A549 (cell line): Measurements from ENCODE around the gene SHQ1. TPM values are rescaled to one million over a fixed set of nuclear protein-coding genes. Genes with fewer than 3 reads are reported as not detected.

Experiments
- ATAC-seq, 2 experiments: fragments of 200-7000 bp in 1 of 2; fragments of >200 bp in 1 of 2; cut with Nextera tagmentation in 1 of 2; cut with Tn5 transposase in 1 of 2; 3 replicates each; pipeline versions ENCODE4 v1.8.0 to v1.9.1; 2018 to 2020; ENCODE audit warnings: mild to moderate bottlenecking in 1 of 2, moderate library complexity in 1 of 2
- CTCF ChIA-PET: fragments of 300-600 bp; sonication (Branson Sonifier 250); formaldehyde crosslinking; extraction: SDS; loops from one replicate; lab custom pipeline; 2021; ENCODE audit warnings: antibody characterized with exemption, inconsistent platforms; lab: Yijun Ruan, JAX
- POLR2A ChIA-PET: fragments of 350-600 bp; formaldehyde crosslinking; extraction: SDS; loops from one replicate; lab custom pipeline; 2021; ENCODE audit warnings: antibody characterized with exemption, inconsistent platforms; lab: Yijun Ruan, JAX
- DNase-seq, 2 experiments: peaks; one replicate each; pipeline versions ENCODE4 v3.0.0 to v3.0.0-alpha.2; 2011 to 2016; ENCODE audit warnings: low read depth in 1 of 2, low spot score in 1 of 2
- FAIRE-seq: peaks from 2 replicates; lab custom pipeline; 2011; peaks lifted over from hg19 to GRCh38; lab: Jason Lieb, UNC
- H3K27ac ChIP-seq, 2 experiments: fragments of >200 bp; sonication (Bioruptor Twin); formaldehyde crosslinking; 3 replicates each; pipeline ENCODE4 v1.5.1; 2016 to 2017
- H3K4me1 ChIP-seq: fragments of >200 bp; sonication (Bioruptor Twin); formaldehyde crosslinking; 3 replicates; pipeline ENCODE4 v1.6.1; 2016
- H3K4me2 ChIP-seq: fragments of >200 bp; sonication (Bioruptor Twin); formaldehyde crosslinking; 3 replicates; pipeline ENCODE4 v1.6.1; 2016
- H3K4me3 ChIP-seq: fragments of >200 bp; sonication (Bioruptor Twin); formaldehyde crosslinking; 3 replicates; pipeline ENCODE4 v1.5.1; 2016
- H3K9me3 ChIP-seq: fragments of >200 bp; sonication (Bioruptor Twin); formaldehyde crosslinking; 3 replicates; pipeline ENCODE4 v1.6.1; 2016
- CBX8 ChIP-seq: fragments of 200-600 bp; sonication (generic); IDR thresholded peaks from 2 replicates; pipeline ENCODE4 v1.6.1; 2016
- CEBPB ChIP-seq, 2 experiments: fragments of >200 bp in 1 of 2; sonication (Bioruptor Twin) in 1 of 2; formaldehyde crosslinking in 1 of 2; IDR thresholded peaks; 2 replicates each; pipeline ENCODE4 v1.6.1; 2012 to 2016
- EHF ChIP-seq: fragments of 250-450 bp; sonication (Bioruptor Pico); IDR thresholded peaks from 2 replicates; pipeline ENCODE4 v1.5.0; 2020; ENCODE audit warnings: mild to moderate bottlenecking
- ESRRA ChIP-seq: fragments of 150-350 bp; IDR thresholded peaks from 2 replicates; pipeline ENCODE4 v1.6.1; 2014; ENCODE audit warnings: mild to moderate bottlenecking, low read length, borderline replicate concordance
- FOXS1 ChIP-seq: fragments of 250-450 bp; sonication (Bioruptor Pico); IDR thresholded peaks from 2 replicates; pipeline ENCODE4 v1.5.0; 2020; ENCODE audit warnings: mild to moderate bottlenecking, moderate library complexity
- HDAC2 ChIP-seq: fragments of 200-600 bp; sonication (generic); IDR thresholded peaks from 2 replicates; pipeline ENCODE4 v1.6.1; 2016
- HOXA7 ChIP-seq: fragments of 250-450 bp; sonication (Bioruptor Pico); IDR thresholded peaks from 2 replicates; pipeline ENCODE4 v1.5.0; 2020; ENCODE audit warnings: mild to moderate bottlenecking, moderate library complexity
- HOXB5 ChIP-seq: fragments of 250-450 bp; sonication (Bioruptor Pico); IDR thresholded peaks from 2 replicates; pipeline ENCODE4 v1.5.0; 2020; ENCODE audit warnings: mild to moderate bottlenecking, moderate library complexity
- JUN ChIP-seq, 2 experiments: fragments of >200 bp; sonication (Bioruptor Twin); formaldehyde crosslinking; IDR thresholded peaks; 2 replicates in 1 of 2; 3 replicates in 1 of 2; pipeline ENCODE4 v1.6.1; 2016 to 2017
- KDM1A ChIP-seq: fragments of 200-600 bp; sonication (generic); IDR thresholded peaks from 2 replicates; pipeline ENCODE4 v1.6.1; 2016; ENCODE audit warnings: low read depth, mild to moderate bottlenecking
- MAZ ChIP-seq: fragments of 150-350 bp; IDR thresholded peaks from 2 replicates; pipeline ENCODE4 v1.6.1; 2014; ENCODE audit warnings: antibody characterized with exemption, low read depth, low read length, borderline replicate concordance
- NPAS2 ChIP-seq: fragments of 250-450 bp; sonication (Bioruptor Pico); IDR thresholded peaks from 2 replicates; pipeline ENCODE4 v1.8.0; 2022; ENCODE audit warnings: mild to moderate bottlenecking, moderate library complexity, borderline replicate concordance
- PHF8 ChIP-seq: fragments of 200-600 bp; sonication (generic); IDR thresholded peaks from 2 replicates; pipeline ENCODE4 v1.6.1; 2016; ENCODE audit warnings: low read depth, mild to moderate bottlenecking, antibody characterized with exemption, moderate library complexity, borderline replicate concordance
- POLR2A ChIP-seq: IDR thresholded peaks from 2 replicates; pipeline ENCODE4 v1.6.1; 2012; ENCODE audit warnings: mild to moderate bottlenecking, low read length
- RAD21 ChIP-seq, 2 experiments: fragments of >200 bp in 1 of 2; sonication (Bioruptor Twin) in 1 of 2; formaldehyde crosslinking in 1 of 2; IDR thresholded peaks in 1 of 2; conservative IDR thresholded peaks in 1 of 2; 2 replicates in 1 of 2; 3 replicates in 1 of 2; pipeline ENCODE4 v1.6.1; 2012 to 2018; ENCODE audit warnings: inconsistent platforms in 1 of 2
- RFX5 ChIP-seq: fragments of 450-650 bp; IDR thresholded peaks from 2 replicates; pipeline ENCODE4 v1.7.1; 2014; ENCODE audit warnings: antibody characterized with exemption, mild to moderate bottlenecking, moderate library complexity
- TP53 ChIP-seq: fragments of 250-450 bp; sonication (Bioruptor Pico); IDR thresholded peaks from 2 replicates; pipeline ENCODE4 v1.5.0; 2021; ENCODE audit warnings: mild to moderate bottlenecking, moderate library complexity
- ZNF302 ChIP-seq: fragments of 250-450 bp; sonication (Bioruptor Pico); IDR thresholded peaks from 2 replicates; pipeline ENCODE4 v1.9.0; 2021; ENCODE audit warnings: inconsistent platforms, mild to moderate bottlenecking, moderate library complexity
- ZSCAN20 ChIP-seq: fragments of 250-450 bp; sonication (Bioruptor Pico); IDR thresholded peaks from 2 replicates; pipeline ENCODE4 v1.8.0; 2022; ENCODE audit warnings: mild to moderate bottlenecking, moderate library complexity
- WGBS: methylation state at CpG from one replicate; pipeline ENCODE4 v1.1.6; 2017; ENCODE audit errors: missing lambda C conversion rate; 5-methylcytosine and 5-hydroxymethylcytosine counted together
- polyA plus RNA-seq, 4 experiments: library from polyadenylated mRNA; depleted of rRNA in 3 of 4; stranded (reverse); fragments of >200 nt; fragmentation: RNase III in 1 of 4; extraction: RNeasy Plus Mini Kit Qiagen cat#74134 plus additional on column Dnase treatment in 1 of 4; gene quantifications; 2 replicates in 3 of 4; 3 replicates in 1 of 4; pipeline ENCODE4 v1.2.3, GENCODE V29; 2011 to 2017
- TF ChIP-seq, protein P1 (sequence below): IDR thresholded peaks from 2 replicates; pipeline ENCODE4 v1.6.1; 2012
- TF ChIP-seq, protein P2 (sequence below): fragments of >200 bp; sonication (Bioruptor Twin); formaldehyde crosslinking; IDR thresholded peaks from 3 replicates; pipeline ENCODE4 v1.5.1; 2016

SHQ1 gene
- polyA plus RNA-seq, 2 of the 4 experiments (the other 2 are of a cell fraction) = 18.0 to 22.2 TPM

GRCh38 chr3:72888546-72889309 lies 40.5 kb upstream of the SHQ1 start:
- Histone ChIP-seq H3K9me3 (peaks cover 1% of the 10 kb centered on the region; the same call in 1 of the 3 replicates), H3K4me1 (peaks cover 29% of the 10 kb centered on the region), H3K4me2 (peak overlapping the region; percentile 90), H3K4me3 (peak overlapping the region; percentile 71), H3K27ac (peak overlapping the region; percentile 76 to 96; a peak in 5 of 6 replicates)
- ChIA-PET POLR2A (no interaction called here), CTCF (interaction anchor here (1.0 to 3.4 kb wide), 6 partner anchors 10 to 167 kb away, joined by 4 to 22 read pairs (median 10); no protein-coding TSS in a partner anchor)
- FAIRE-seq (no peak), ATAC-seq (no peak), DNase-seq (peak in 1 of 2 experiments; percentile 43)
- WGBS = 34% methylated on average over 21 of the region's 21 CpGs
- TF ChIP-seq HDAC2 (0 out of 2 replicates have a peak, but pooled peaks have one; percentile 10), CBX8 (no peak), ZNF302 (CRISPR knock-in tag) (no peak)

- TF ChIP-seq ZSCAN20 (CRISPR knock-in tag) (no peak), HOXB5 (CRISPR knock-in tag) (no peak), TP53 (CRISPR knock-in tag) (no peak), PHF8 (no peak), RFX5 (no peak), ESRRA (no peak), CEBPB (IDR thresholded peaks at IDR 0.05) (no peak), NPAS2 (CRISPR knock-in tag) (no peak), RAD21 (conservative IDR thresholded peaks at IDR 0.05 in 1 of 2, IDR thresholded peaks at IDR 0.05 in 1 of 2) (no peak), EHF (no peak), KDM1A (no peak), JUN (IDR thresholded peaks at IDR 0.05) (peak in 1 of 2 experiments; percentile 37; a peak in 1 of 5 replicates), HOXA7 (CRISPR knock-in tag) (no peak), MAZ (no peak), FOXS1 (CRISPR knock-in tag) (no peak), POLR2A (peak; percentile 46)
- TF ChIP-seq, protein P1, sequence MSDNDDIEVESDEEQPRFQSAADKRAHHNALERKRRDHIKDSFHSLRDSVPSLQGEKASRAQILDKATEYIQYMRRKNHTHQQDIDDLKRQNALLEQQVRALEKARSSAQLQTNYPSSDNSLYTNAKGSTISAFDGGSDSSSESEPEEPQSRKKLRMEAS = peak; percentile 10; the same call in 1 of the 2 replicates
- TF ChIP-seq, protein P2, sequence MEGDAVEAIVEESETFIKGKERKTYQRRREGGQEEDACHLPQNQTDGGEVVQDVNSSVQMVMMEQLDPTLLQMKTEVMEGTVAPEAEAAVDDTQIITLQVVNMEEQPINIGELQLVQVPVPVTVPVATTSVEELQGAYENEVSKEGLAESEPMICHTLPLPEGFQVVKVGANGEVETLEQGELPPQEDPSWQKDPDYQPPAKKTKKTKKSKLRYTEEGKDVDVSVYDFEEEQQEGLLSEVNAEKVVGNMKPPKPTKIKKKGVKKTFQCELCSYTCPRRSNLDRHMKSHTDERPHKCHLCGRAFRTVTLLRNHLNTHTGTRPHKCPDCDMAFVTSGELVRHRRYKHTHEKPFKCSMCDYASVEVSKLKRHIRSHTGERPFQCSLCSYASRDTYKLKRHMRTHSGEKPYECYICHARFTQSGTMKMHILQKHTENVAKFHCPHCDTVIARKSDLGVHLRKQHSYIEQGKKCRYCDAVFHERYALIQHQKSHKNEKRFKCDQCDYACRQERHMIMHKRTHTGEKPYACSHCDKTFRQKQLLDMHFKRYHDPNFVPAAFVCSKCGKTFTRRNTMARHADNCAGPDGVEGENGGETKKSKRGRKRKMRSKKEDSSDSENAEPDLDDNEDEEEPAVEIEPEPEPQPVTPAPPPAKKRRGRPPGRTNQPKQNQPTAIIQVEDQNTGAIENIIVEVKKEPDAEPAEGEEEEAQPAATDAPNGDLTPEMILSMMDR = peak; percentile 51
- Histone ChIP-seq H3K4me3 (peak within 1 kb of the TSS; percentile 71), H3K4me1 (peaks cover 29% of the 10 kb centered on the region), H3K27ac (peak within 1 kb of the TSS; percentile 76 to 96), H3K9me3 (peaks cover 5% of the 10 kb centered on the region; the same call in 1 of the 3 replicates), H3K4me2 (peak within 1 kb of the TSS; percentile 90)
- ChIA-PET CTCF (interaction anchor here (0.6 to 3.4 kb wide), 12 partner anchors 11 to 168 kb away, joined by 3 to 22 read pairs (median 6); partner anchors contain the start of gene SHQ1), POLR2A (interaction anchor here (1.3 kb wide), 1 partner anchor 37 kb away, joined by 4 read pairs; no protein-coding TSS in a partner anchor)
- no peak for FAIRE-seq
- DNase-seq = peak; percentile 58 to 75
- WGBS = 0% methylated on average over 28 of the region's 96 CpGs
- ATAC-seq = peak; percentile 94 to 95
These were observed 39.7 kb upstream of the SHQ1 start, which contains the start of gene GXYLT2 for GRCh38 chr3:72887705-72888545. GXYLT2 (plus strand) TSS chr3:72888046; CDS start chr3:72888234, 188 bp downstream.
